ENCODE data around the gene KBTBD8. TPM values are rescaled to one million over a fixed set of nuclear protein-coding genes. Genes with fewer than 3 reads are reported as not detected.

KBTBD8 gene
- total and polyA plus RNA-seq, 2 of the 13 experiments (the other 11 are each of a cell fraction or from before 2014, with no cell fraction given) = 1.1 to 7.6 TPM

GRCh38 chr3:67028001-67028784 is 30.1 kb downstream of the KBTBD8 start:
- POLR2A ChIA-PET = no interaction called here
- BruUV-seq (replicated peaks) = no TSS peak
- no peaks in the 10 kb centered on the region for H3K9me3 ChIP-seq (ENCODE audit: low read length)
- no peak overlapping the region for H3K4me2 ChIP-seq (ENCODE audit: low read depth, low read length)
- no peak overlapping the region for H3K27ac ChIP-seq (ENCODE audit: extremely low read length, insufficient read depth, low read length)
- no peak overlapping the region for H3K9ac ChIP-seq (ENCODE audit: insufficient read depth, low read depth, low read length)
- WGBS (ENCODE audit: low lambda C conversion rate) = 3% methylated on average over 5 of the region's 5 CpGs
- H3K36me3 ChIP-seq (replicated peaks in 1 of 2; ENCODE audit: control insufficient read depth in 1 of 2, insufficient read depth in 2 of 2, low read length in 2 of 2) = no peaks in the 10 kb centered on the region
- H2AFZ ChIP-seq (ENCODE audit: low read length) = no peak overlapping the region
- intact Hi-C loops (cut with micrococcal nuclease; ENCODE audit: unreplicated experiment) (no loop called here), in situ Hi-C loops (cut with HindIII; ENCODE audit: extremely low pct_ligation_motif_present, low pct_unique_long_range_greater_than_20kb) (no loop called here)
- FAIRE-seq = no peak
- H3K79me2 ChIP-seq (ENCODE audit: insufficient read depth, low read length) = no peaks in the 10 kb centered on the region
- ATAC-seq = no peak
- no peaks in the 10 kb centered on the region for H4K20me1 ChIP-seq (ENCODE audit: insufficient read depth, low read length)
- TF ChIP-seq ZNF431 (CRISPR knock-in tag; IDR thresholded peaks at IDR 0.05; ENCODE audit: borderline replicate concordance, low read depth) = no peak
- TF ChIP-seq CHCHD3 (CRISPR knock-in tag; IDR thresholded peaks at IDR 0.05) = no peak
- TF ChIP-seq ZC3H4 (CRISPR knock-in tag; IDR thresholded peaks at IDR 0.05; ENCODE audit: borderline replicate concordance) = no peak
- TF ChIP-seq ZNF569 (CRISPR knock-in tag; IDR thresholded peaks at IDR 0.05; ENCODE audit: borderline replicate concordance) = no peak
- no peak for TF ChIP-seq MAF1 (CRISPR knock-in tag; IDR thresholded peaks at IDR 0.05; ENCODE audit: borderline replicate concordance)
- no peak for TF ChIP-seq EHMT2 (IDR thresholded peaks at IDR 0.05; ENCODE audit: borderline replicate concordance, low read depth, low read length)
- TF ChIP-seq ZBTB7B (CRISPR knock-in tag; IDR thresholded peaks at IDR 0.05) = no peak
- no peak for TF ChIP-seq ZFP90 (CRISPR knock-in tag; IDR thresholded peaks at IDR 0.05; ENCODE audit: borderline replicate concordance)
- no peak for TF ChIP-seq THAP11 (CRISPR knock-in tag; IDR thresholded peaks at IDR 0.05)
- no peak for TF ChIP-seq ZNF446 (CRISPR knock-in tag; IDR thresholded peaks at IDR 0.05)
- TF ChIP-seq SP5 (CRISPR knock-in tag; IDR thresholded peaks at IDR 0.05; ENCODE audit: borderline replicate concordance, low read depth) = no peak
- TF ChIP-seq MEF2D (CRISPR knock-in tag; IDR thresholded peaks at IDR 0.05) = no peak
- TF ChIP-seq ZNF496 (CRISPR knock-in tag; IDR thresholded peaks at IDR 0.05; ENCODE audit: insufficient replicate concordance) = no peak
- TF ChIP-seq SP4 (CRISPR knock-in tag; IDR thresholded peaks at IDR 0.05) = no peak
- TF ChIP-seq ZMAT3 (CRISPR knock-in tag; conservative IDR thresholded peaks at IDR 0.05) = no peak
- TF ChIP-seq MAFK (conservative IDR thresholded peaks at IDR 0.05 in 1 of 2, IDR thresholded peaks at IDR 0.05 in 1 of 2; ENCODE audit: low read length in 2 of 2) = no peak
- TF ChIP-seq KLF15 (CRISPR knock-in tag; IDR thresholded peaks at IDR 0.05; ENCODE audit: borderline replicate concordance) = no peak
- no peak for TF ChIP-seq PHF8 (CRISPR knock-in tag; IDR thresholded peaks at IDR 0.05)
- no peaks in the 10 kb centered on the region for H3K4me1 ChIP-seq (ENCODE audit: insufficient read depth, low read length)
- CTCF ChIA-PET (ENCODE audit: low intra/inter-chr PET ratio, low total read pairs) = no interaction called here
- H3K4me3 ChIP-seq (replicated peaks in 1 of 3; ENCODE audit: insufficient read depth in 1 of 3, low read depth in 2 of 3, low read length in 3 of 3) = no peak overlapping the region
- no peak for DNase-seq (ENCODE audit: low spot score)
- no peaks in the 10 kb centered on the region; a peak in 1 of 5 replicates for H3K27me3 ChIP-seq (ENCODE audit: control insufficient read depth in 1 of 2, insufficient read depth in 2 of 2, low read length in 2 of 2)

All from HepG2 (cell line).